ENCODE measurements around the gene PVR.

DNA sequence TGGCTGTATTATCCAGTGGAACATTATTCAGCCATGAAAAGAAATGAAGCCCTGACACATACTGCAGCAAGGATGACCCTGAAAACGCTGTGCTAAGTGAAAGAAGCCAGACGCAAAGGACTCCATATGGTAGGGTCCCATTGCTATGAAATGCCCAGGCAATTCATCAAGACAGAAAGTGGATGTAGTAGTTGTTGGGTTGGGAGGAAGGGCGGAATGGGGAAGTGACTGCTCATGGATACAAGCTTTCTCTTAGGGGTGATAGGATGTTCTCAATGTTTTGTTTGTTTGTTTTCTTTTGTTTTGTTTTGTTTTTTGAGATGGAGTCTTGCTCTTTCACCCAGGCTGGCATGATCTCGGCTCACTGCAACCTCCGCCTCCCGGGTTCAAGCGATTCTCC is 44.2 kb downstream of the PVR start:
- no peak for TF ChIP-seq IRF2 (CRISPR knock-in tag; IDR thresholded peaks at IDR 0.05; ENCODE audit: borderline replicate concordance, low read depth)
- no peak for TF ChIP-seq CTCF (IDR thresholded peaks at IDR 0.05)
- TF ChIP-seq NR3C1 (CRISPR knock-in tag; conservative IDR thresholded peaks at IDR 0.05; ENCODE audit: low read depth): no peak
- no peak for TF ChIP-seq NFYB (CRISPR knock-in tag; conservative IDR thresholded peaks at IDR 0.05; ENCODE audit: low read depth)
- TF ChIP-seq, protein P1, sequence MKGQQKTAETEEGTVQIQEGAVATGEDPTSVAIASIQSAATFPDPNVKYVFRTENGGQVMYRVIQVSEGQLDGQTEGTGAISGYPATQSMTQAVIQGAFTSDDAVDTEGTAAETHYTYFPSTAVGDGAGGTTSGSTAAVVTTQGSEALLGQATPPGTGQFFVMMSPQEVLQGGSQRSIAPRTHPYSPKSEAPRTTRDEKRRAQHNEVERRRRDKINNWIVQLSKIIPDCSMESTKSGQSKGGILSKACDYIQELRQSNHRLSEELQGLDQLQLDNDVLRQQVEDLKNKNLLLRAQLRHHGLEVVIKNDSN (CRISPR knock-in tag; IDR thresholded peaks at IDR 0.05): no peak
- no peak for TF ChIP-seq ZNF416 (CRISPR knock-in tag; IDR thresholded peaks at IDR 0.05)
- no peak for TF ChIP-seq RELA (CRISPR knock-in tag; IDR thresholded peaks at IDR 0.05; ENCODE audit: borderline replicate concordance)
- TF ChIP-seq USF2 (CRISPR knock-in tag; IDR thresholded peaks at IDR 0.05): no peak
